Epithelial cell of proximal tubule (primary cell): ENCODE measurements around the gene SMAD4. TPM values are rescaled to one million over a fixed set of nuclear protein-coding genes. Genes with fewer than 3 reads are reported as not detected.
A peak's percentile ranks its signal among the peaks of the same experiment; 100 is the strongest.

Experiments
- DNase-seq: peaks from one replicate; pipeline ENCODE4 v3.0.0-alpha.2; 2011; ENCODE audit warnings: low read depth
- H3K4me3 ChIP-seq: 2 replicates; pipeline ENCODE4 v1.5.1; 2011; ENCODE audit warnings: low read depth, mild to moderate bottlenecking, low read length
- CTCF ChIP-seq: conservative IDR thresholded peaks from 2 replicates; pipeline ENCODE4 v1.5.1; 2012; ENCODE audit warnings: low read depth, mild to moderate bottlenecking, low read length
- total RNA-seq: library from RNA; depleted of rRNA; stranded (reverse); fragments of >200 nt; gene quantifications from 2 replicates; pipeline ENCODE4 v1.2.3, GENCODE V29; 2015

Gene SMAD4
- total RNA-seq, 1 donor from 2014 or later, result 82.6 TPM

- DNase-seq, result no peak
- no peak overlapping the region for H3K4me3 ChIP-seq
- TF ChIP-seq CTCF, result no peak
Observed at GRCh38 chr18:51049137-51049536, 19.1 kb downstream of the SMAD4 start.

GRCh38 chr18:51051105-51051712, 21.2 kb downstream of the SMAD4 start:
- TF ChIP-seq CTCF, result peak; percentile 92

GRCh38 chr18:51053814-51054213, 23.8 kb downstream of the SMAD4 start:
- no peak for DNase-seq
- H3K4me3 ChIP-seq, result no peak overlapping the region
- no peak for TF ChIP-seq CTCF

More at GRCh38 chr18:51051105-51051712, 21.2 kb downstream of the SMAD4 start:
- no peak overlapping the region for H3K4me3 ChIP-seq
- no peak for DNase-seq

- no peak for TF ChIP-seq CTCF
Observed at GRCh38 chr18:51054764-51055163, 24.8 kb downstream of the SMAD4 start.

GRCh38 chr18:51059969-51060368, 30.0 kb downstream of the SMAD4 start:
- no peak for TF ChIP-seq CTCF
- H3K4me3 ChIP-seq, result no peak overlapping the region
- DNase-seq, result no peak

More at GRCh38 chr18:51054764-51055163, 24.8 kb downstream of the SMAD4 start:
- no peak overlapping the region for H3K4me3 ChIP-seq
- DNase-seq, result no peak

GRCh38 chr18:51064256-51064655, 34.2 kb downstream of the SMAD4 start:
- no peak overlapping the region for H3K4me3 ChIP-seq
- no peak for TF ChIP-seq CTCF
- no peak for DNase-seq

GRCh38 chr18:51066273-51066672, 36.3 kb downstream of the SMAD4 start:
- no peak overlapping the region for H3K4me3 ChIP-seq
- TF ChIP-seq CTCF, result no peak
- no peak for DNase-seq
